Measurements from ENCODE around the gene GABRB1.
"Not testable (repeated sequence)": the region's sequence is repeated elsewhere in the genome, so short reads cannot be mapped to it uniquely, and the experiment has no call there.

GABRB1 gene

DNA sequence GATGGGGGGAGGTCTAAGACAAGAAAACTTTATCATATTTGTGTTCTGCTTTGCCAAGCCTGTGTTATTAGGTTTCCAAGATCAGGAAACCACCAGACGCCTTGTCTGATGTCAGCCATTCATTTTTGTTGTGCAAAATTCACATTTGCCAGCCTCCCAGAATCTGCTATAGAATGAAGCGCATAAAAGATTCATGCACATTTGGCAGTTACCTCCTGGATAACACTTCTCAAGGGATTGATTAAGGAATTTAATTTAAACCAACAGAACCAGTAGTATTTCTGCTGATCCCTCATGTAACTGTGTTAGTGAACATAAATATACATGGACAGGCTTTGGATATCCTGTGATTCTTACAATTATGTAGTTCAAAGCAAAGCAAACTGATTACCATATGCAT is 244.2 kb downstream of the GABRB1 start:
- H3K4me1 ChIP-seq (ENCODE audit: insufficient read depth, insufficient read length): no peaks in the 10 kb centered on the region
- no peaks in the 10 kb centered on the region for H3K36me3 ChIP-seq (ENCODE audit: insufficient read depth, insufficient read length, low read length)
- H3K27me3 ChIP-seq (ENCODE audit: insufficient read depth, insufficient read length): no peaks in the 10 kb centered on the region
- H3K9ac ChIP-seq (ENCODE audit: insufficient read length, low read depth): no peak overlapping the region
- no peak for DNase-seq (ENCODE audit: low read depth, low spot score)
- H3K9me3 ChIP-seq (ENCODE audit: insufficient read depth, low read length): no peaks in the 10 kb centered on the region
- TF ChIP-seq ZNF274 (IDR thresholded peaks at IDR 0.05; ENCODE audit: low read depth, low read length): no peak
- no peak for TF ChIP-seq SUZ12 (IDR thresholded peaks at IDR 0.05; ENCODE audit: extremely low read depth, insufficient read depth, insufficient read length)
- no peak for TF ChIP-seq YY1 (IDR thresholded peaks at IDR 0.05; ENCODE audit: insufficient read depth, insufficient read length)
- no peak overlapping the region for H3K4me3 ChIP-seq (ENCODE audit: insufficient read length, low read depth)

GRCh38 chr4:47278631-47279030 is 247.3 kb downstream of the GABRB1 start:
- TF ChIP-seq YY1 (IDR thresholded peaks at IDR 0.05; ENCODE audit: insufficient read depth, insufficient read length) (no peak), ZNF274 (IDR thresholded peaks at IDR 0.05; ENCODE audit: low read depth, low read length) (no peak), SUZ12 (IDR thresholded peaks at IDR 0.05; ENCODE audit: extremely low read depth, insufficient read depth, insufficient read length) (no peak)
- H3K9me3 ChIP-seq (ENCODE audit: insufficient read depth, low read length): no peaks in the 10 kb centered on the region
- H3K4me1 ChIP-seq (ENCODE audit: insufficient read depth, insufficient read length): no peaks in the 10 kb centered on the region
- H3K4me3 ChIP-seq (ENCODE audit: insufficient read length, low read depth): no peak overlapping the region
- no peak for DNase-seq (ENCODE audit: low read depth, low spot score)
- no peak overlapping the region for H3K9ac ChIP-seq (ENCODE audit: insufficient read length, low read depth)
- no peaks in the 10 kb centered on the region for H3K36me3 ChIP-seq (ENCODE audit: insufficient read depth, insufficient read length, low read length)
- no peaks in the 10 kb centered on the region for H3K27me3 ChIP-seq (ENCODE audit: insufficient read depth, insufficient read length)

GRCh38 chr4:47287735-47288134 is 256.4 kb downstream of the GABRB1 start:
- TF ChIP-seq YY1 (IDR thresholded peaks at IDR 0.05; ENCODE audit: insufficient read depth, insufficient read length) (no peak), SUZ12 (IDR thresholded peaks at IDR 0.05; ENCODE audit: extremely low read depth, insufficient read depth, insufficient read length) (no peak), ZNF274 (IDR thresholded peaks at IDR 0.05; ENCODE audit: low read depth, low read length) (no peak)
- Histone ChIP-seq H3K27me3 (ENCODE audit: insufficient read depth, insufficient read length) (no peaks in the 10 kb centered on the region), H3K9me3 (ENCODE audit: insufficient read depth, low read length) (peaks cover 13% of the 10 kb centered on the region), H3K9ac (ENCODE audit: insufficient read length, low read depth) (no peak overlapping the region), H3K4me1 (ENCODE audit: insufficient read depth, insufficient read length) (peaks cover 2% of the 10 kb centered on the region), H3K36me3 (ENCODE audit: insufficient read depth, insufficient read length, low read length) (no peaks in the 10 kb centered on the region), H3K4me3 (ENCODE audit: insufficient read length, low read depth) (no peak overlapping the region)
- no peak for DNase-seq (ENCODE audit: low read depth, low spot score)

DNA sequence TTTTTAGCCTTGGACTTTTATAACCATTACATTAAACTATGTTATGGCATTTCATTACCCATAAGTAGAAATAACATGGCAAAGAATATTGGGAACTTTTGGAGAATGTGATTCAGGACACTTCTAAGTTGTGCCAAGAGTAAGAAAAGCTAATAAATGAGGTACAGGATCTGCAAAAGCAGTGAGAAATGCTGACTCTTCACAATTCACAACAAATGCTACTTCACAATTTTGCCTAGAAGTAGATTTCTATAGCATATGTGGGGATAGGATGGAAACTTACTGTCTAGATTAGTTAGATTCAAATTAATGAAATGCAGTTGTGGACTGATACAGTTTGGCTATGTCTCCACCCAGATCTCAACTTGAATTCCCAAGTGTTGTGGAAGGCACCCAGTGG is 258.4 kb downstream of the GABRB1 start:
- no peaks in the 10 kb centered on the region for H3K27me3 ChIP-seq (ENCODE audit: insufficient read depth, insufficient read length)
- no peak overlapping the region for H3K4me3 ChIP-seq (ENCODE audit: insufficient read length, low read depth)
- H3K36me3 ChIP-seq (ENCODE audit: insufficient read depth, insufficient read length, low read length): no peaks in the 10 kb centered on the region
- H3K4me1 ChIP-seq (ENCODE audit: insufficient read depth, insufficient read length): peaks cover 2% of the 10 kb centered on the region
- H3K9ac ChIP-seq (ENCODE audit: insufficient read length, low read depth): no peak overlapping the region
- peaks cover 13% of the 10 kb centered on the region for H3K9me3 ChIP-seq (ENCODE audit: insufficient read depth, low read length)
- no peak for DNase-seq (ENCODE audit: low read depth, low spot score)
- TF ChIP-seq SUZ12 (IDR thresholded peaks at IDR 0.05; ENCODE audit: extremely low read depth, insufficient read depth, insufficient read length) (no peak), ZNF274 (IDR thresholded peaks at IDR 0.05; ENCODE audit: low read depth, low read length) (no peak), YY1 (IDR thresholded peaks at IDR 0.05; ENCODE audit: insufficient read depth, insufficient read length) (no peak)

- H3K9me3 ChIP-seq (ENCODE audit: insufficient read depth, low read length): peaks cover 13% of the 10 kb centered on the region
- H3K4me1 ChIP-seq (ENCODE audit: insufficient read depth, insufficient read length); H3K9ac ChIP-seq (ENCODE audit: insufficient read length, low read depth); H3K4me3 ChIP-seq (ENCODE audit: insufficient read length, low read depth); H3K27me3 ChIP-seq (ENCODE audit: insufficient read depth, insufficient read length); H3K36me3 ChIP-seq (ENCODE audit: insufficient read depth, insufficient read length, low read length); DNase-seq (ENCODE audit: low read depth, low spot score): not testable (repeated sequence)
Measured at GRCh38 chr4:47290873-47291272, 259.5 kb downstream of the GABRB1 start.

DNA sequence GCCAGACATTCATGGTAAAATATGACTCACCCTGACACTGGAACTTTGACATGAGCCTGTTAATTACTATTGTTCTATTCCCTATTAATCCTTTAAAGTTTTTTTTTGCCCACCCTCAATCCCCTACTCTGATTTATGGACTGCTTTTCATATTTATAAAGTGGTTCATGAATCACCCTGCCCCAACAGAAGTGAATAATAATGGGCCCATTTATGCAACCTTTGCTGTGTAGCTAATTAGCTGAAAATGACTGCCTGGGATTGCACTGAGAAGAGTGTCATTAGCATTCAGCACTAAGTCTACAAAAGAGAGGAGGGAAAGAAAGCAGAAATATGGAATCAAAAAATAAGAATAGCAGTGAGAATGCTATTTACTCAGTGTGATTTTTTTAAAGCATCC is 277.8 kb downstream of the GABRB1 start:
- DNase-seq (ENCODE audit: low read depth, low spot score): no peak
- TF ChIP-seq ZNF274 (IDR thresholded peaks at IDR 0.05; ENCODE audit: low read depth, low read length): no peak
- no peak for TF ChIP-seq YY1 (IDR thresholded peaks at IDR 0.05; ENCODE audit: insufficient read depth, insufficient read length)
- no peak for TF ChIP-seq SUZ12 (IDR thresholded peaks at IDR 0.05; ENCODE audit: extremely low read depth, insufficient read depth, insufficient read length)

GRCh38 chr4:47312170-47312569 is 280.8 kb downstream of the GABRB1 start:
- Histone ChIP-seq H3K4me3 (ENCODE audit: insufficient read length, low read depth) (no peak overlapping the region), H3K4me1 (ENCODE audit: insufficient read depth, insufficient read length) (no peaks in the 10 kb centered on the region), H3K27me3 (ENCODE audit: insufficient read depth, insufficient read length) (no peaks in the 10 kb centered on the region), H3K9ac (ENCODE audit: insufficient read length, low read depth) (no peak overlapping the region), H3K9me3 (ENCODE audit: insufficient read depth, low read length) (no peaks in the 10 kb centered on the region), H3K36me3 (ENCODE audit: insufficient read depth, insufficient read length, low read length) (no peaks in the 10 kb centered on the region)
- TF ChIP-seq SUZ12 (IDR thresholded peaks at IDR 0.05; ENCODE audit: extremely low read depth, insufficient read depth, insufficient read length): no peak
- TF ChIP-seq YY1 (IDR thresholded peaks at IDR 0.05; ENCODE audit: insufficient read depth, insufficient read length): no peak
- TF ChIP-seq ZNF274 (IDR thresholded peaks at IDR 0.05; ENCODE audit: low read depth, low read length): no peak
- DNase-seq (ENCODE audit: low read depth, low spot score): no peak

More for the DNA sequence above, 277.8 kb downstream of the GABRB1 start:
- H3K36me3 ChIP-seq (ENCODE audit: insufficient read depth, insufficient read length, low read length): no peaks in the 10 kb centered on the region
- no peaks in the 10 kb centered on the region for H3K27me3 ChIP-seq (ENCODE audit: insufficient read depth, insufficient read length)
- no peaks in the 10 kb centered on the region for H3K4me1 ChIP-seq (ENCODE audit: insufficient read depth, insufficient read length)
- no peak overlapping the region for H3K9ac ChIP-seq (ENCODE audit: insufficient read length, low read depth)
- no peaks in the 10 kb centered on the region for H3K9me3 ChIP-seq (ENCODE audit: insufficient read depth, low read length)
- H3K4me3 ChIP-seq (ENCODE audit: insufficient read length, low read depth): no peak overlapping the region

GRCh38 chr4:47313384-47313783 is 282.0 kb downstream of the GABRB1 start:
- Histone ChIP-seq H3K4me3 (ENCODE audit: insufficient read length, low read depth) (no peak overlapping the region), H3K27me3 (ENCODE audit: insufficient read depth, insufficient read length) (no peaks in the 10 kb centered on the region), H3K9me3 (ENCODE audit: insufficient read depth, low read length) (no peaks in the 10 kb centered on the region), H3K4me1 (ENCODE audit: insufficient read depth, insufficient read length) (no peaks in the 10 kb centered on the region), H3K36me3 (ENCODE audit: insufficient read depth, insufficient read length, low read length) (no peaks in the 10 kb centered on the region), H3K9ac (ENCODE audit: insufficient read length, low read depth) (no peak overlapping the region)
- DNase-seq (ENCODE audit: low read depth, low spot score): no peak
- TF ChIP-seq ZNF274 (IDR thresholded peaks at IDR 0.05; ENCODE audit: low read depth, low read length) (no peak), YY1 (IDR thresholded peaks at IDR 0.05; ENCODE audit: insufficient read depth, insufficient read length) (no peak), SUZ12 (IDR thresholded peaks at IDR 0.05; ENCODE audit: extremely low read depth, insufficient read depth, insufficient read length) (no peak)
